Middle frontal gyrus (tissue), 1 donor: Measurements from ENCODE around the gene MEOX1.
"Not testable (repeated sequence)": the region's sequence is repeated elsewhere in the genome, so short reads cannot be mapped to it uniquely, and the experiment has no call there.

Experiments used
- DNase-seq: peaks from one replicate; pipeline ENCODE4 v3.0.0-alpha.2; 2015; ENCODE audit warnings: low spot score; ENCODE audit errors: extremely low spot score

The MEOX1 gene

DNA sequence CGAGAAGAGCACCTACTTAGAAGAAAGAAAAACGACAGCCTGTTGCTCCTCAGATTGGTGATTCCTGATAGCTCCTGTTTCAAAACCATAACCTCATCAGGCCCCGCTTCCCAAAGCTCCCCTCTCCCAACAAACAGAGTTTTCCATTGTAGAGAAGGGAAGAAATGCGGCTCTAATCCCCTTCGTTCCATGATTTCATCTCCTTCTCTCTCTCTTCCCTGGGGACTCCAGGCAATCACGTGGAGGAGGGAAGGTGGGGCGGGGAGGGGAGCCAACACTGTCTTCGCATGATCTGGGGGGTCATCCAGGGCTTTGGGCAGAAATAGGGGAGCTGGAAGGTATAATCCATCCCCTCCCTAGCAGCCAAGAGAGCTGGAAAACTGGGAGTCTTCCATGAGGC is 43.4 kb downstream of the MEOX1 start:
- DNase-seq = no peak

- no peak for DNase-seq
Observed at GRCh38 chr17:43616852-43617251, 44.9 kb downstream of the MEOX1 start.

- no peak for DNase-seq
Observed at GRCh38 chr17:43616421-43616820, 45.3 kb downstream of the MEOX1 start.

DNA sequence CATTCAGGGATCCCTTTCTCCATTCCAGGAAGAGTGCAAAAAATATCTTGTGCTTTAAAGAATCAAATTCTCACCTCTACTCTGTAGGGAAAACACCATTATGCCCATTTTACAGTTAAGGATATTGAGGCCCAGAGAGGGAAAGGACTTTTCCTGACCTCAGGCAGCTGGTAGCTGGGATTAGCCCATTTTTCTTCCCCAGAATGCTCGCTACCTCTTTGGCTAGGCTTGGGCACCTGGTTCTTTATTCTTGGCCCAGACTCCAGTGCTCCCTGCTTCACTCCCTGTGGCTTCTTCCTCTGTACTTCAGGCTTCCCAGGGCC is 45.7 kb downstream of the MEOX1 start:
- DNase-seq = no peak

DNA sequence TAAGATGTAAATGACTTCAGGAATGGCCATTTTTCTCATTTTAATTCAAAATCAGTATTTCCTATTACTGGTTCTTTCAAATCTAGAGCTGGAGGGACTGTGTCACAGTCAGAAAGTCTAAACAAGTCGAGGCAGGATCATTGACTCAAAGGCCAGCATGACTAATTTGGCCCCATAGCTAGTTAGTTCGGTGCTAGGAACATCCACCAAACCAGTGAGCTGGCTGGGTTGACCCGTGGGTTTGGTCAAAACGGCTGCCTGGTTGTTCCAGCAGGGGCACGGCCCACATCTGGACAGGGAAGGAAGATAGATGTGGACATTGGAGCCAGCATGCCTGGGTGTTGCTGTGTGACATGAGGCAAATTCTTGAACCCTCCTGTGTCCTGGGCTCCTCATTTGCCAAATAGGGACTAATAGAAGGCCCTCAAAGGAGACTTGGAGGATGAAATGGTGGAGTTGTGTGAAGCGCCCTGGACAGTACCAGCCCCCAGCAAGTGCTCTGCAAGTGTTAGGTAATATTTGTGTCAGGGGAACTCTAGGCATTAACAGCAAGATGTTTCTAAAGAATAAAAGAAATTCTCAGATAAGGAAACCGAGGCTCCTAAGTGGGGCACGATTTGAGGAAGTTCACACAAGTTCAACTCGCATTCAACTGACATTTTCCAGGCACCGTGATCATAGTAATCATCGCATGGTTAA is 46.2 kb downstream of the MEOX1 start:
- DNase-seq = no peak

- DNase-seq = no peak
Observed at GRCh38 chr17:43614561-43614960, 47.2 kb downstream of the MEOX1 start.

GRCh38 chr17:43613917-43614316 is 47.8 kb downstream of the MEOX1 start:
- peak; percentile 13 for DNase-seq

DNA sequence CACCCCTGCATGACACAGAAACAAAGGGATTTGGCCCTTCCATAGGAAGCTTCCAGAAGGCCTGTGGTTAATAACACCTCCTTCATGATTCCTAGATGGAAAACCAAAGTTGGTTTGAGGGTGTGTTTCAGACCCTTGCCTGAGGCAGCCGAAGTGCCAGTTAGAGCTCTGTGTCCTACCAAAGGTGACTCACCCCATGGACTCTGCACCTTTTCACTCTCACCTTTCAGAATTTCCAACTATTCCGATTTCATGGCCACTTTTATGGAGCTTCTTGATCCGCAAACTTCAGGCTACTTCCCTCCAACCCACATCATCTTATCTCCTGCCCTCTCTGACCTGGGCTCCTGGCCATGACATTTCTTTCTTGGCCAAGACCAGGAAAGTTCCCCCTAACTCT is 49.2 kb downstream of the MEOX1 start:
- no peak for DNase-seq

- no peak for DNase-seq
Observed at GRCh38 chr17:43611230-43611969, 50.3 kb downstream of the MEOX1 start.

DNA sequence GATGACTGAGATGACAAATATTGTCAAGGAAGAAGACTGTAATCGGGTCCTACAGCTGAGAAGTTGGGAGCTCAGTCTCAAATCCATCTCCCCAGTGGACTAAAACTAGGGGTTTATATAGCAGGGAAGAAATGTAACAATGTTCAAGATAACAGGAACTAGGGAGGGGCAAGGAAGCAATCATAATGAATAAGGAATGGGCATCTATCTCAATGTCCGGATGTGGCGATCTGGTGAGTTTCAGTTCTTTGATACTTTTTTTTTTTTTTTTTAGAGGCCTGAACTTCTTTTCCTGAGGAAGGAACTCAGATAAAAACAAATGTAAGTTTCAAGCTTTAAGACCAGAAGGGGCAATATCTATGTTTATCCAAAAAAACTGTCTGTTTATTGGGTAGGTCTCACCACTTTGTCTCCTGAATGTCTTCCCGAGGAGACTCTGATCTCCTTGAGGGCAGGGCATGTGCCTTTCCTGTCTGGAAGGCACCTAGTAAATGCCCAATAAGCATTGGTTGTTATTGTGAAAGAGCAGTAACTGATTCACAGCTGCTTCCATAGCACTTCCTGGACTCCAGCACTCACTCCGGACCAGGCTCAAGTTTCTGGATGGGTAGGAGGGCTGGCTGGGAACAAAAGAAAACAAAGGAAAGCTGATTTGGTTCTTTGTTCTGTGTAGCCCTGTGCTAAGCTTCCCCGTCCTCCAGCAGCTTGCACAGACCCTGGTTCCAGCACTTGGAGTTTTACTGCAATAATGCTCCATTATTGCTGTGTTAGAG is 51.9 kb downstream of the MEOX1 start:
- no peak for DNase-seq

- no peak for DNase-seq
Observed at GRCh38 chr17:43608313-43608712, 53.4 kb downstream of the MEOX1 start.

DNA sequence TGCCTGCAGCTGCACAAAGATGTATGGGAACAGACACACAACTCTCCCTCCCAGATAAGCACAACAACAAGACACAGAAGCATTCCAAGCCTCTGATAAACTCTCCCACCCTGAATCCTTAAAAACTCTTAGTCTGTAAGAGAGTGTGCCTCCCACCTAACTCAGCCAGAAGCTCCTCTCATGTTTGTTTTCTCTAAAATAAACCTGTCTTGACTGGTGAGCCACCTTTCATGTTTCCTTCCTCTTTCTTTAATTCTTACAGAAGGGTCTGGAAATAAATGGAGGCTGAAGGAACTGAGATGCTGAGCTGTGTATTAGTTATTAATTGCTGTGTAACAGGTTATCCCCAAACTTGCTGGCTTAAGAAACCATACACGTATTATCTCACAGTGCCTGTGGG is 57.2 kb downstream of the MEOX1 start:
- DNase-seq = no peak

GRCh38 chr17:43603321-43603720 is 58.4 kb downstream of the MEOX1 start:
- DNase-seq = no peak

- DNase-seq = not testable (repeated sequence)
Observed at GRCh38 chr17:43602556-43602955, 59.2 kb downstream of the MEOX1 start.

- DNase-seq = no peak
Observed at GRCh38 chr17:43601280-43602039, 60.3 kb downstream of the MEOX1 start.

GRCh38 chr17:43599835-43600234 is 61.9 kb downstream of the MEOX1 start:
- DNase-seq = no peak

GRCh38 chr17:43599046-43599395 is 62.7 kb downstream of the MEOX1 start:
- DNase-seq = no peak

DNA sequence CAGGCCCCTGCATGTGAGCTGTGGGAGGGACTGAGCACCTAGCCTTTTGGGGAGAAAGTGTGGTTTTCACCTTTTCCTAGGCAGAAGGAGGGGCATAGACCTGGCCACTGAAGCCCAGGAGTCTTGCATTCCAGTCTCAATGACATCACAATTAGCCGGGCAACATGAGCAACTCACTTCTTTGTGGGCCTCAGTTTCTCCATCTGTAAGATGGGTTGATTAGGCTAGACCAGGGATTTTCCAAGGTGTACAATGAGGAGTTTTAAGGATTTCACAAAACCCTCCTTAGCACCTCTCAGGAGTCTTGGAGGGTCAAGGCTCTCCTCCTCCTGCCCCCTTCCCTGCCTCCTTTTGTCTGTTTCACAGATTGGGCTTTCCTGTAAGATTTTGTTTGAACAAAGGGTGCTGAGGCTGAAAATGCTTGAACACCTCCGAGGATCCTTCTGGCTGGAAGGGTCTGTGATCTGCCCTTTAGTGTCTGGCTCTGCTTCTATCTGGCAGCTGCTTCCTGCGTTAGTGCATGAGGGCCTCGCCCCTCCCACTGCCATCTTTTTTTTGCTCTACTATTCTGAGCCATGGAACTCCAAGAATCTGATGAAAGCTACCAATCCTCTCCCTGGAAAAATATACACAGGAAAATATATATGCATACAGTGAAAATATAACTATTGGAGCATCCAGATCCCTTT is 63.2 kb downstream of the MEOX1 start:
- no peak for DNase-seq

DNA sequence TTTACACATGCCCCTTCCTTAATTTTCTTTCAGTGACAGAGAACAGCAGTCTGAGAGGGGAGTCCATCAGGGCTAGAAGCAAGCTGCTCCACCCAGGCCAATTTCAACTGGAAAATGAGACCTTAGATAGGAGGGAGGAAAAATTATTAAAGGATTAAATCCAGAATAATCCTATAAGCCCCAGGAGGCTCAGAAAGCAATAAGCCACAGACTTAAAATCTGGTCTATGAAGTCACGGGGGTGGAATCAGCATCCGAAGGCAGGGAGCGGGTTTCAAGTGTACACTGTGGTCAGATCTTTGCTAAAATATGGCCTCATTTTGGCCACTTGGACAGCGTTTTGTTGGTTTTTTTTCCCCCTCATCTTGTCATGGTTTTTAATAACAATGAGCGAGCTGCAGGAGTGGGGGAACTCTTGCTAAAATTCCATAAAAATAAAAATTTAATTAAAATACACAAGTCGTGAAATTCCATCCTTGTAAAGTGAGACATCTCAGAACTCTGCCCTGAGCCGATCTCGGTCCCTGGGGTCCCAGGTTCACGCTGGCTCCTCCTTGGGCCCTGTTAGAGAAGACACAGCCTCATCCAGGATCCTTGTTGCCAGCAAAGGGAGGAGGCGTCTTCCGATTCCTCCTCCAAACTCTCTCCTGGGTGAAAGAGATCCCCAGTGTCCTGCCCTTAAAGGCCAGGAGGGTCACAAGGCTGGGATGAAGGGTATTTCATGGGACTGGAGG is 63.9 kb downstream of the MEOX1 start:
- DNase-seq = no peak

DNA sequence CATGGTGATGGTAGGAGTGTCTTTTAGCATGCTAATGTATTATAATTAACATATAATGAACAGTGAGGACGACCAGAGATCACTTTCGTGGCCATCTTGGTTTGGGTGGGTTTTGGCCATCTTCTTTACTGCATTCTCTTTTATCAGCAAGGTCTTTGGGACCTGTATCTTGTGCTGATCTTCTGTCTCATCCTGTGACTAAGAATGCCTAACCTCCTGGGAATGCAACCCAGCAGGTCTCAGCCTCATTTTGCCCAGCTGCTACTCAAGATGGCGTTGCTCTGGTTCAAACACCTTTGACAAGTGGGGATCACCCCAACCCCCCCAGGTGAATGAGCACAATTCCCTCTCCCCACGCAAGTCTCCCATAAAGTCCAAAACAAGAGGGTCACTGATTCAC is 66.3 kb downstream of the MEOX1 start:
- no peak for DNase-seq
